GM08714 (cell line): ENCODE measurements around the gene ST3GAL5.
A peak's percentile ranks its signal among the peaks of the same experiment; 100 is the strongest.
"Not testable (repeated sequence)": the region's sequence is repeated elsewhere in the genome, so short reads cannot be mapped to it uniquely, and the experiment has no call there.

Experiments used
- H3K4me3 ChIP-seq: fragments of 200-500 bp; sonication (Bioruptor generic); 2 replicates; pipeline ENCODE4 v1.5.1; 2014; ENCODE audit warnings: mild to moderate bottlenecking, low read length, inconsistent platforms
- ZNF274 ChIP-seq: IDR thresholded peaks from 2 replicates; pipeline ENCODE4 v1.6.1; 2012; ENCODE audit warnings: mild to moderate bottlenecking, low read depth, low read length

The ST3GAL5 gene

DNA sequence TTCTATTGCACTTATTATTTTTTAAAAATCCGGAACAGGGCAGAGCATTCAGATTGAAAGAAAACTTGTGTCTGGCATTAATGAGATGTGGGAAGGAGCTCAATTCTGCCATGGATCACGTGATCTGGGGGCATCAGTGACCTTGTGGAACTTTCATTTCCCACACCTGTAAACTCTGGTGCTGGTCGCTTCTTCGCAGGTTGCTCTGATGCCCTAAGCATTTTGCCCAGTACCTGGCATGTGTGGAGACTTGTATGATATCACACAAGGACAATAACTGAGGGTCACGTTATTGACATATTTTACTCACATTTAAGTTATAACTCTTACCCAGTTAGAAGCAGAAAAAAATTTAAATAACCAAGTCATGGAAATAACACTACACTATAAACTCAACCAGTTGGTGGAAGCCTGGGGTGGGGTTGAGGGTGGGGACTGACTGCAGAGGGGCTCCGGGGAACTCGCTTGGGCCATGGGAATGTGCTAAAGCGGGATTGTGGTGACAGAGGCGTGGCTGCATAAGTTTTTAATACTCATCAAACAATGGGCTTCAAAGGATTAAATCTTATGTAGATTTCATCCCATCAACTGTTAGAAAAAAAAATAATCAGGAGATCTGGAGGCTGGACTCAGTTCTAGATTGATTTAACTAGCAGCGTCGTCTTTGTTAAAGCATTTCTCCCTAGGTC lies 36.5 kb downstream of the ST3GAL5 start:
- TF ChIP-seq ZNF274: no peak
- H3K4me3 ChIP-seq: peak overlapping the region; percentile 37; the same call in 1 of the 2 replicates

DNA sequence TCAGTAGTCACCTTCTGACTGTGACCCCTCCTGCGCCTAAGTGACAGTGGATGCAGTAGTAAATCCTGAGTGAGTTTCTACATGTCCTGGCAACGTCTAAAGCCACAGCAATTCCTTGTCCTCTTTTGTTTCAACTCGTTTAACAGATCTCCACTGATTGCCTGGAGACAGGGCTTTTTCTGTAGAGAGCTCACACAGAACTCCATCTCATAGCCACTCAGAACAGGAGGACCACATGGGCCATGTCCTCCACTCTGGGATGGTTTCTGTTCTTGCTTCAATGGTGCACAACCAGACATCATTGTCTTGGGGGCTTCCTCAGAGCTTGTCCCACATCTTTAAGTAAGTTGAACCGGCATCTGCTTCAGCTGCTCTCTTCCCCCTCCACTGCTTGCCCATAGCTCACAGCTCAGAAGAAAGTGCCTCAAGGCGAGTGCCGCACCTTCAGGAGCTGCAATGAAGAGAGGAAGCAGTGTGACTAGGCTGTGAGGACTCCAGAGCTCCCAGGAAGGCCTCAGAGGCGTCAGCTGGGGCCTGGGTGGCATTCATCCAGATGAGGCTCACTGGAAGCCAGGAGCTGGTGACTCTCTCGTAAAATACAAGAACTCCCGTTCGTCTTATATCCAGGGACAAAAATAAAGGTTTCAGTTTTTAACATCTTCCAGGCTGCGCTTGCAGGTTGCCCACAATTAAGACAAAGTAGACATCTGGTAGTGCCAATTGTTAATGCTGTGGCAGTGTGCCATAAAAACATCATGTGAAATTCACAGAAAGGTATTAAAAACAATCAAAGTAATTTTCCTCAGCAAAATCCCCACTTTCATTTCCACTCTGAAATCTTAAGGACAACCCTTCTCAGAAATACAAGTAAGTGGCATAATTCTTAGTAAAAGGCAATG lies 37.3 kb downstream of the ST3GAL5 start:
- H3K4me3 ChIP-seq: no peak overlapping the region
- TF ChIP-seq ZNF274: no peak

DNA sequence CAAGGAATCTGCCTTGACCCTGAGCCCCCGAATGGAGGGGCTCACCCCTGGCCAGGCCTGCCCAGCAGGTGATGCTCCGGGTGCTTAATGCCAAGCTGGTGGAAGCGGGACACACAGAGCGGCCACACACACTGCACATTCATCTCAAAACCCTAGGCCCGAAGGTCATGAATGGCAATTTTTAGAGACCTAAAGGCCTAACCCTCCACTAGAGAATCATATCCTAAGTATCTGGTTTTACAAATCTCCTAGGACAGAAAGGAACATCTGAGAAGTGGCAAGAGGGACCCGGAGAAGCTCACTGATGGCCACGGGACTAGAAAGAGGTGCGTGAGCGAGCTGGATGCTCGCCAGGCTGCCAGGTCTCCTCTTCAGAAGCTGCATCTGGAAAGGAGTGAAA lies 38.3 kb downstream of the ST3GAL5 start:
- TF ChIP-seq ZNF274: no peak
- no peak overlapping the region for H3K4me3 ChIP-seq

DNA sequence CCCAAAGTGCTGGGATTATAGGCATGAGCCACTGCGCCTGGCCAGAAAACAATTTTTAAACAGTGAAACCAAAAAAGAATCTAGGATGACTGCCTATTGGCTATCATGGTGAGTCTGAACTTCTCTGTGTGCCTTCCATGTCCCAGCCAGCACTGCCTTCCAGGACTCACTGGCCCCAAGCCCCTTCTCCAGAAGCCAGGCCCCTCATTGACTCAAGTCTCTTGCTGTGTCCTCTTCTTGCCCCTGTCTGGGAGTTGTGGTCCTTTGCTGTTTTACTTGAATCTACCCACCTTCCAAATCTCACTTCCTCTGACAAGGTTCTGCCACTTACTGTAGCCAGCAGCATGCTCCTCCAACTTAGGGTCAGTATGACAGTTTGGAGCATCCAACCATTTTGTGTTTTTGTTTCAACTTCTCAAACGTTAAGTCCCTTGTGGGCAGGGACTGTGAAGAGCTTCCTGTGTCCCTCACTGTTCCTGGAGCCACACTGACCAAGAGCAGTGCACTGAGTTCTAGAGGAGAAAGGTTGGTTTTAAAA lies 41.7 kb downstream of the ST3GAL5 start:
- no peak for TF ChIP-seq ZNF274
- no peak overlapping the region for H3K4me3 ChIP-seq

DNA sequence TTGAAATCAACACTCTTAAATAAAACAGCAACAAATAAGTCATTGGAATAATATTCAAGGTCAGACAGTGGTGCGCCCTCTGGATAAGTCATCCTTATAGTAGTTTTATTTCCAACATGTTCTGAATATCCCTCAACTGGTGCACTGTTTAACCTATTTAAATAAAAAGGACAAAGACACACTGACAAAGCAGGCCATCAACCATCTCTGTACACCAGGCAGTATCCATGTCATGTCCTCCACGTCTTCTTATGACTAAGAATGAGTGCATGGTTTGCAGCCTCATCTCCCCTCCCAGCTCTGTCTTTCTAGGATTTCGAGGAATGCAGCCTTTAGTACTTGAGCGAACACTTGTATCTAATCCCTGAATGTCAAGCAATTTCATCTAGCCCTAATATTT lies 42.4 kb downstream of the ST3GAL5 start:
- no peak for TF ChIP-seq ZNF274

DNA sequence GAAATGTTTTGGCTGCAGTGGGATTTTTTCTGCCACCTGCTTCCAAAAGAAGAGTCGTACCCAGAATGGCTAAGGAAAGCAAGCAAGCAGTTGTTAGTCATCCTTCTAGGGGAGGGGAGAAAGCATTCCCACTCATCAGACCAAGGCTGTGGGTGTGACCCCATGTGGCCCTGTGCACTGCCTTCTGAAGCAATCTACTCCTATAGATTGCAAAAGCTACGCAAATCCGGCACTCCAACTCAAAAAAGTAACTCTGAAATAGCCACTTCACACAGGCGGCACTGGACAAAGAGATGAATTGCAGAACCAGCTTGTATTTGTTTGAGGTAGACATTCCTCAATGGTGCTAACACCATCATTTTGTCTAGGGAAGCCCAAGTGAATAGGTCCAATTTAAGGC lies 44.3 kb downstream of the ST3GAL5 start:
- no peak for TF ChIP-seq ZNF274
- no peak overlapping the region for H3K4me3 ChIP-seq

More for the DNA sequence above, 42.4 kb downstream of the ST3GAL5 start:
- no peak overlapping the region for H3K4me3 ChIP-seq

DNA sequence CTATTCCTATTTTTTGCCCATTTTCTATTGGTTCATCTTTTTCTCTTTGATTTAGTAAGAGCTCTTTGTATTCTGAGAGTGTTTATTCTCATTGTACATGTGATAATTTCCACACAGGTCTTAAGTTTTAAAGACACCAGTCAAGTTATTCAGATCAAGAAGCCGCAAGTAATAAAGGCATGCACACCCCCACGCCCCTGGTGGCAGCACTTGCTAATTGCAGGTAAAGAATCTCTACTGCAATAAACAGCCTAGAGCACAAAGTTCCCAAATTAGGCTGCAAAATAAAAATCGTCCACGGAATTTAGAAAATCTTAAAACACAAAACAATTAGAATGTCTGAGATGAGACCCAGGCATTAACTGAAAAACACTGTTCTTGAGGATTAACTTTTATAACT lies 45.2 kb downstream of the ST3GAL5 start:
- TF ChIP-seq ZNF274: no peak
- no peak overlapping the region for H3K4me3 ChIP-seq

DNA sequence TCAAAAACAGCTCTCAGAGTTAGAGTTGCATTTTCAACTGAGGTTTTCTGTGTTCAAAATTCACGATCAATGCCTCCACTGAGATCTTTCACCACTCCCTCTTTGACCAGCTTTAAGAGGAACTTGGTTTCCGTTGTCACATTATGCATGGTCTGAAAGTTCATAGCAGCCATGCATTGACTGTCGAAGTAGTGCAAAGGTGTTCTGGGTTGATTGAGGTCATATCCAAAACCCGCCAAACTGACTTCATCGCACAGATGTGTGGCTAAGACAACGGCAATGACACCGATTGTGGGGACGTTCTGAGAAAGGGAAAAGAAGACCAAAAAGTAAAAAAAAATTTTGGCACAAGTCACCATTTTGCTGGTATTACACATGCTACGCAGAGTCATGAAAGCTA lies 48.7 kb downstream of the ST3GAL5 start:
- H3K4me3 ChIP-seq: no peak overlapping the region
- TF ChIP-seq ZNF274: no peak

DNA sequence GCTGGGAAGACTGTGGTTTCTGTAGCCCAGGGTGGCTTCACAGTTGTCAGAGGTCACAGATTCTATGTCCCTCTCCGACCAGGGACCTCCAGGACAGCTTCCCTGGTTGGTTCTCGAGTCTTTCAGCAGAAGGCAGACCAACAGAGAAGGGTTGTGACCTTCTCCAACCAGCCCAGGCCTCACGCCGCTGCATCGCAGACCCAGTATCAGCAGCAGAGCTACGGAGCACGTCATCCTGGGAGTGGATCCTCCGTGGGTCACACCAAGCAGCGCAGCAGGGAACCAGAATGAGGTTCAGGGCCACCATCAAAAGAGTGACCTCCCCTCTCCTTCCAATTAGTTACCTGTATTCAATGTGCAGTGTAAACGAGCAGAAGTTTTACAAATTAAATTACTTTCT lies 49.3 kb downstream of the ST3GAL5 start:
- H3K4me3 ChIP-seq: no peak overlapping the region
- TF ChIP-seq ZNF274: no peak

DNA sequence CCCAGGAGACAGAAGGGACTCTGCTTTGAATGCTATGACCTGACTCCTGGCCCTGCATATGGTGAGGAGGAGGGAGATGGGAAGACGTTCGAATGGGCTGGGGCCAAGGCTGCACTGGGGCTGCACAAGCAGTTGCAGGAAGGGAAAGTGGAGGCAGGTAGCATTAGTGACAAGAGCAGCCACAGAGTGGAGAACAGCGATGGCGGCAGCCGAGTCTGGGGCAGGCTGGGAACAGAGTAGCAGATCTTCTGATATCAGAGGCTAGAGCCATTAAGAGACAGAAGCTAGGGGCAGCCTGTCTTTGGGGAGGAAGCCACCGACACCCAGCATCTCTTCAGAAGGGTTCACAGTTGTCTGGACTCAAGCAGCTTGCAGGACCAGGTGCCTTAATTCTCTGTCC lies 50.1 kb downstream of the ST3GAL5 start:
- TF ChIP-seq ZNF274: no peak
- H3K4me3 ChIP-seq: no peak overlapping the region

DNA sequence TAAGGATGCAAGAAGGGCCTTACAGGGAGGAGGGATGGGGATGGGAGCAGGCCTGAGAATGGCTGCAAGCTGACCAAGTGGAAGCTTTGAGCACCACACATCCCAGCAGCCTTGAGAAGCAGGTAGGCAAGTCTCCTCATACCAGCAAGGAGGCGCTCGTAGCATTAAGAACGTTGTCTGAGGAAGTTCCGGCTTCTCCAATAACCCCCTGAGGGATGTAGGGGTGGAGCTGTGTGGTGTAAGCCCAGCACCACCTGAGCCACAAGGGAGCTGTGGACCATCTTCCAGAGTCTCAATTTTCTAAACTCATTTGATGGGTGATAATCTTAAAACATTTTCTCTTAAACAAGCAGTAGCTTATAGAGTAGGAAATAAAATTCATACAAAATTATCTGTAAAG lies 50.6 kb downstream of the ST3GAL5 start:
- no peak for TF ChIP-seq ZNF274

DNA sequence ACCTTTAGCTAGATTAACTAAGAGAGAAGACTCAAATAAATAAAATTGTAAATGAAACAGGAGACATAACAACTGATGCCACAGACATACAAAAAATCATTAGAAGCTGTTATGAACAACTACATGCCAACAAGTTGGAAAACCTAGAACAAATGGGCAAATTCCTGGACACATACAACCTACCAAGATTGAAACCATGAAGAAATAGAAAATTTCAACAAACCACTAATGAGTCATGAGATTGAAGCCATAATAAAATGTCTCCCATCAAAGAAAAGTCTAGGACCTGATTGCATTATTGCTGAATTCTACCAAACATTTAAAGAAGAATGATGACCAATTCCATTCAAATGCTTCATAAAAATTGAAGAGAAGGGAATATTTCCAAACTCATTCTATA lies 54.3 kb downstream of the ST3GAL5 start:
- no peak for TF ChIP-seq ZNF274
- H3K4me3 ChIP-seq: no peak overlapping the region

More for the DNA sequence above, 50.6 kb downstream of the ST3GAL5 start:
- no peak overlapping the region for H3K4me3 ChIP-seq

DNA sequence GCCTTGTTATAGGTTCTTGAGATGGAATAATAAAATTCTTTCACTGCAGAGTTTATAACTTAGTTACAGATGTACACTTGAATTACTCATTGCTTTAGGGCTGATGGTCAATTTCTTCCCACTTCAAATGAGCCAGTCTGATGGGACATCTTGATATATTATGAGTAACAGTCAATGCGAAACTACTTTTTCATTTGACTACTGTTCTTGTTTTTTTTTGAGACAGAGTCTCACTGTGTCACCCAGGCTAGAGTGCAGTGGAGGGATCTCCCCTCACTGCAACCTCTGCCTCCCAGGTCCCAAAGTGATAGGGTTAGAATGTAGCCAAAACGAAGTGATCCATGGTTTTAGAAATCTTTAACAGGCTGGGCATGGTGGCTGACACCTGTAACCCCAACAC lies 57.1 kb downstream of the ST3GAL5 start:
- TF ChIP-seq ZNF274: no peak
- no peak overlapping the region for H3K4me3 ChIP-seq

DNA sequence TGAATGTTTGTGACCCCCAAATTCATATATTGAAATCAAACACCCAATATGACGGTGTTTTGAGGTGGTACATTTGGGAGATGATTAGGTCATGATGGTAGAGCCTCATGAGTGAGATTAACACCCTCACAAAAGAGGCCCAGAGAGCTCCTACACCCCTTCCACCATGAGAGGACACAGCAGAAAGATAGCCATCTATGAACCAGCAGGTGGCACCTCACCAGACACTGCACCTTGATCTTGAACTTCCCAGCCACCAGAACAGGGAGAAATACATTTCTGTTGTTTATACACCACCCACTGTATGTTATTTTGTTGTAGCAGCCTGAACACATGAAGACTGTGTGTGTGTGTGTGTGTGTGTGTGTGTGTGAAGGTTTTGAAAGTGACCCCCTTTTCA lies 58.1 kb downstream of the ST3GAL5 start:
- TF ChIP-seq ZNF274: no peak
- H3K4me3 ChIP-seq: no peak overlapping the region

DNA sequence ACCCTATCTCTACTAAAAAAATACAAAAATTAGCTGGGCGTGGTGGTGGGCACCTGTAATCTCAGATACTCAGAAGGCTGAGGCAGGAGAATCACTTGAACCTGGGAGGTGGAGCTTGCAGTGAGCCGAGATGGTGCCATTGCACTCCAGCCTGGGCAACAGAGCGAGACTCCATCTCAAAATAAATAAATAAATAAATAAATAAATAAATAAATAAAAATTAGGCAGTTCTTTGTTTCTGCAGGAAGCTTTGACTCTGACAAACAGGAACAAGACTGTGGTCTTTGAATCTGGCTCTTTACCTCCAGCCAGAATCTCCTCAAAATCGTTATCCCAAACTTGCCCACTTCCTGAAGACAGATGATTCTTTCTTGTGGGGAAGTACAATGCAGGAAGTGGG lies 59.4 kb downstream of the ST3GAL5 start:
- not testable (repeated sequence) for H3K4me3 ChIP-seq
